Left lung (tissue), 10 donors: ENCODE measurements around the gene G3BP1. TPM values are rescaled to one million over a fixed set of nuclear protein-coding genes. Genes with fewer than 3 reads are reported as not detected.
A peak's percentile ranks its signal among the peaks of the same experiment; 100 is the strongest.

Experiments
- ATAC-seq: fragments of 200-7000 bp; cut with Tn5 transposase; one replicate; pipeline ENCODE4 v1.9.1; 2020; ENCODE audit warnings: moderate library complexity
- DNase-seq, 4 donors: peaks; one replicate each; pipeline ENCODE4 v3.0.0-alpha.2; 2013 to 2020
- H3K27ac ChIP-seq, 2 donors: fragments of 200-600 bp; sonication (generic) in 1 of 2; one replicate each; pipeline versions ENCODE4 v1.5.0 to v1.8.0; 2020 to 2021
- H3K27me3 ChIP-seq, 2 donors: fragments of 200-600 bp; sonication (generic) in 1 of 2; one replicate each; pipeline versions ENCODE4 v1.5.0 to v1.8.0; 2020 to 2021
- H3K36me3 ChIP-seq, 2 donors: fragments of 200-600 bp; sonication (generic) in 1 of 2; one replicate each; pipeline versions ENCODE4 v1.5.0 to v1.8.0; 2020 to 2021
- H3K4me1 ChIP-seq, 2 donors: fragments of 200-600 bp; one replicate each; pipeline ENCODE4 v1.8.0; 2021
- H3K4me3 ChIP-seq, 2 donors: fragments of 200-600 bp; sonication (generic) in 1 of 2; one replicate each; pipeline versions ENCODE4 v1.5.0 to v1.8.0; 2020 to 2021; ENCODE audit warnings: mild to moderate bottlenecking in 1 of 2
- H3K9me3 ChIP-seq, 2 donors: fragments of 200-600 bp; sonication (generic) in 1 of 2; one replicate each; pipeline versions ENCODE4 v1.5.0 to v1.8.0; 2020 to 2021
- intact Hi-C, 2 donors: fragments of 100-400 bp; cut with DNase I; formaldehyde crosslinking; loops; one replicate each; pipeline versions ENCODE4 v1.11.2 to v1.14.2; 2022
- polyA plus RNA-seq, 6 donors: library from polyadenylated mRNA; unstranded; fragments of 120-200 nt; gene quantifications; one replicate each; pipeline ENCODE4 v1.2.1, GENCODE V29; 2013; ENCODE audit not compliant: insufficient read length in 6 of 6
- total RNA-seq, 2 donors: library from RNA; stranded (reverse); fragmentation: NEBNext Ultra II Directional; extraction: Animal tissue kit (Norgen Biotek cat#: 25700); gene quantifications; one replicate each; pipeline ENCODE4 v1.2.1, GENCODE V29; 2021
- TF ChIP-seq, protein P1 (sequence below), 2 donors: fragments of 200-600 bp; sonication (generic) in 1 of 2; IDR thresholded peaks; one replicate each; pipeline versions ENCODE4 v1.5.0 to v1.8.0; 2021; ENCODE audit warnings: antibody characterized with exemption in 2 of 2
- donor health status: DM: no; HTN: yes; CAD: no.
- donor health status: DM: no; HTN: no; CAD: no.

Gene G3BP1
- total and polyA plus RNA-seq, 8 donors = 125 to 207 (median 146) TPM

DNA sequence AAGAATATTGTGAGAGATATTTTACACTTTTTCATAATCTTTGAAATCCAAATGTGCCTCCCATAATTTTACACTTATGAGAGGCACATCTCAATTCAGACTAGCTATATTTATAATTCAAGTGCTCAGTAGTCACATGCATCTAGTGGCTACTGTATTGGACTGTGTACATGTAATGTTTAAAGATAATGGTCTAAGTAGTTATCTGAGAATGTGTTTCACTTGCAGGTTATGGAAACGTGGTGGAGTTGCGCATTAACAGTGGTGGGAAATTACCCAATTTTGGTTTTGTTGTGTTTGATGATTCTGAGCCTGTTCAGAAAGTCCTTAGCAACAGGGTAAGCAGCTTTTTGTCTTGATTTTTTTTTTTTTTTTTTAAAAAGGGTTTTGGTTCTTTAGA is 28.8 kb downstream of the G3BP1 start:
- no peaks in the 10 kb centered on the region for H3K9me3 ChIP-seq
- H3K27ac ChIP-seq = peak overlapping the region in 1 of 2 donors; percentile 9
- TF ChIP-seq, protein P1, sequence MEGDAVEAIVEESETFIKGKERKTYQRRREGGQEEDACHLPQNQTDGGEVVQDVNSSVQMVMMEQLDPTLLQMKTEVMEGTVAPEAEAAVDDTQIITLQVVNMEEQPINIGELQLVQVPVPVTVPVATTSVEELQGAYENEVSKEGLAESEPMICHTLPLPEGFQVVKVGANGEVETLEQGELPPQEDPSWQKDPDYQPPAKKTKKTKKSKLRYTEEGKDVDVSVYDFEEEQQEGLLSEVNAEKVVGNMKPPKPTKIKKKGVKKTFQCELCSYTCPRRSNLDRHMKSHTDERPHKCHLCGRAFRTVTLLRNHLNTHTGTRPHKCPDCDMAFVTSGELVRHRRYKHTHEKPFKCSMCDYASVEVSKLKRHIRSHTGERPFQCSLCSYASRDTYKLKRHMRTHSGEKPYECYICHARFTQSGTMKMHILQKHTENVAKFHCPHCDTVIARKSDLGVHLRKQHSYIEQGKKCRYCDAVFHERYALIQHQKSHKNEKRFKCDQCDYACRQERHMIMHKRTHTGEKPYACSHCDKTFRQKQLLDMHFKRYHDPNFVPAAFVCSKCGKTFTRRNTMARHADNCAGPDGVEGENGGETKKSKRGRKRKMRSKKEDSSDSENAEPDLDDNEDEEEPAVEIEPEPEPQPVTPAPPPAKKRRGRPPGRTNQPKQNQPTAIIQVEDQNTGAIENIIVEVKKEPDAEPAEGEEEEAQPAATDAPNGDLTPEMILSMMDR (IDR thresholded peaks at IDR 0.05) = no peak
- DNase-seq (no peak), ATAC-seq (no peak)
- no peak overlapping the region for H3K4me3 ChIP-seq
- intact Hi-C loops = no loop called here
- no peaks in the 10 kb centered on the region for H3K27me3 ChIP-seq
- peaks cover 0 to 2% of the 10 kb centered on the region in 2 donors for H3K4me1 ChIP-seq
- H3K36me3 ChIP-seq = peaks cover 0 to 90% of the 10 kb centered on the region in 2 donors

DNA sequence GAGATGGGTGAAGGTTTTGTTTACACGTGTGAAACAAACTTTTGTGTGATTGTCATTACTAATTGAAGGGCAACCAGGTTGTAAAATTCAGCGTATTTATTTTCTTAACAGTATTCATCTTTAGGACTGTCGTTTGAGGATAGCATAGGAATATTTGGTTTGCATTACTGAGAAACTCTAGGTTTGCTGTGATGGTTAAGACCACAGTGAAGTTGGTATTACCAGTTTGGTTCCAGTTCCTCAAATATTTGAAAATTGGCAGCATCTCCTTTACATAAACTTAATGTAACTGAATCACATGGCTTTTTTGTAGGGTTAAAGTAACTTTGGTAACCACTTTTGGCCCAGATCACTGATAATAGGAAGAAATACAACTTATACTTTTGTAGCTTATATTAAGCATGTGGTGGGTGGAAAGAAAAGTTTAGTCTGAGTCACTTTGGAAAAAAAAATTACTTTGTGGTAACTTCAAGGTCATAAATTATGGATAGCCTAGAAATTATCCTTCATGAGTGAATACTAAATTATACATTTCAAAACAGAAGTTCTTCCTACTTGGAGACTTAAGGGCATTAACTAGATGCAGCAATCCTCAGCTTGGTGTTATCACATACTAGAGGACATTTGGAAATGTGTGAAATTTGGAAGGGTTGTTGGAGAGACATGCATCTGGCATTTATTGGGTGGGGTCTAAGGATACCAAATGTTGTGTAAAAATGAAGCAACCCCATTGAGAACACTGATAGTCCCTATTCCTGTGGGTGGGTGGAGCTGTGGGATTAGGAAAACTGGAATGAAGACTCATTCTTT is 33.9 kb downstream of the G3BP1 start:
- intact Hi-C loops = no loop called here
- DNase-seq (peak in 2 of 4 donors; percentile 39 to 65), ATAC-seq (peak; percentile 70)
- H3K36me3 ChIP-seq = peaks cover 0 to 86% of the 10 kb centered on the region in 2 donors
- H3K9me3 ChIP-seq = no peaks in the 10 kb centered on the region
- no peaks in the 10 kb centered on the region for H3K27me3 ChIP-seq
- peaks cover 0 to 2% of the 10 kb centered on the region in 2 donors for H3K4me1 ChIP-seq
- TF ChIP-seq, protein P1 (IDR thresholded peaks at IDR 0.05) = no peak
- no peak overlapping the region for H3K27ac ChIP-seq
- no peak overlapping the region for H3K4me3 ChIP-seq

DNA sequence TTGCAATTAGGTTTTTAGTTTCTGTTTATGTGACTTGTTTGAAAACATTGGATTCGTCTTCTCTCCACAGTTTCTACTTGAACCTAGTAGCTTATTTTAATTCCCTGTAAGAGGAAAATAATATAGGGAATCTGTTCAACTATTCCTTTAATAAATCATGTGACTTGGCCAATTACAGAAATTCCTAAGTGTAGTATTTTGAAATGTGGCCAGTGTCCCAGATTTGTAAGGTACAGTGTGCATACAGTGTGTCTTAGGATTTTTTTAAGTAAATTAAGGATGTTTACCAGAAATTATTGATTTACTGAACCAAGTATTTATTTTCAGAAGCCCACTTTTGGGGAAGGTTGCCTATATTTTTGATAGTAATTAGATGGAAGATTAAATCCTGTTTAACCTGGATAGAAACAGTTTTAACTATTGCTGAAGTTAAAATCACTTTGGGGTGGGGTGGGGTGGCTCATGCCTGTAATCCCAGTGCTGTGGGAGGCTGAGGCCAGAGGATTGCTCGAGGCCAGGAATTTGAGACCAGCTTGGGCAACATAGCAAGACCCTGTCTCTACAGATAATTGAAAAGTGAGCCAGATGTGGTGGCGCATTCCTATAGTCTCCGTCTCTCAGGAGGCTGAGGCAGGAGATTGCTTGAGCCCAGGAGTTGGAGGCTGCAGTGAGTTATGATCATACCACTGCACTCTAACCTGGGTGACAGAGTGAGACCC is 36.9 kb downstream of the G3BP1 start:
- intact Hi-C loops = no loop called here
- DNase-seq = no peak

DNA sequence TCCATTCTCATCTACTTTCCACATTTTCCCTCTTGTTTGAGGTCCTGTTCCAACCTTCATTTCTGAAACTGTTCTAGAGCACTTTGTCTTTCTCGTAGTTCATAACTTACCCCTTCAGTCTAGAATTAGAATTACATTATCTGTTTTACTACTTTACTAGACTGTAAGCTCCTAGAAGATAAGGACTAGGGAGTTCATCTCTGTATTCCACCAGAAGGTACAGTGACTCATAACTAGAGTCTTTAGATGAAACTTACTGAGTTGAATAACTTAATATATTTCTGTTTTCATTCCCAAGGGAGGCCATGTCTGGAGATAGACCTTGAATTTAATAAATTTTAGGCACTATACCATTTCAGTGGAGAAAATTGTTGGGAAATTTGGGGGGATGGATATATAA is 38.7 kb downstream of the G3BP1 start:
- DNase-seq = no peak
- intact Hi-C loops = no loop called here
- Histone ChIP-seq H3K4me1 (peaks cover 0 to 4% of the 10 kb centered on the region in 2 donors), H3K4me3 (no peak overlapping the region), H3K27ac (no peak overlapping the region), H3K27me3 (no peaks in the 10 kb centered on the region), H3K36me3 (peaks cover 0 to 69% of the 10 kb centered on the region in 2 donors), H3K9me3 (no peaks in the 10 kb centered on the region)
- ATAC-seq = no peak
- TF ChIP-seq, protein P1 (IDR thresholded peaks at IDR 0.05) = no peak

More for the DNA sequence above, 36.9 kb downstream of the G3BP1 start:
- ATAC-seq = no peak
- Histone ChIP-seq H3K27me3 (no peaks in the 10 kb centered on the region), H3K36me3 (peaks cover 0 to 78% of the 10 kb centered on the region in 2 donors), H3K9me3 (no peaks in the 10 kb centered on the region), H3K27ac (no peak overlapping the region), H3K4me1 (peaks cover 0 to 5% of the 10 kb centered on the region in 2 donors), H3K4me3 (no peak overlapping the region)
- TF ChIP-seq, protein P1 (IDR thresholded peaks at IDR 0.05) = no peak

DNA sequence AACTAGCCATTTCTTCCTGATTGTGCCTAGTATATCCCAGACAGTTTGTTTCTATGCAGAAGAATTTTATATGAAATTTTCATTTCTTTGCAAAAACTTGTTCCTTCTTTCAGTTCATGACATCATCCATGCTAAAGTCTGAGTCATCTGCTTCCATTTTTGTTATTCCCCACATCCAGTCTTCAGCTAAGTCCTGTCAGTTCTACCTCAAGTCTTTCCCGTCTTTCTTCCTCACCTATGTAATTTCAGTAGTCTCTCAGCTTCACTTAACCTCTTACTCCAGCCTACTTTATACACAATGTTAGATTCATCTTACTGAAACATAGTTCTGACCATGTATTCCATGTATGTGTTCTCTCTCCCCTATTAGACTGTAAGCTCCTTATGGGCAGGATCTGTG is 39.1 kb downstream of the G3BP1 start:
- no peaks in the 10 kb centered on the region for H3K27me3 ChIP-seq
- no peaks in the 10 kb centered on the region for H3K9me3 ChIP-seq
- intact Hi-C loops = no loop called here
- TF ChIP-seq, protein P1 (IDR thresholded peaks at IDR 0.05) = no peak
- H3K4me1 ChIP-seq = peaks cover 0 to 3% of the 10 kb centered on the region in 2 donors
- H3K27ac ChIP-seq = no peak overlapping the region
- H3K36me3 ChIP-seq = peaks cover 0 to 65% of the 10 kb centered on the region in 2 donors
- no peak overlapping the region for H3K4me3 ChIP-seq
- DNase-seq (no peak), ATAC-seq (no peak)
